NCI-H1930 (cell line): ENCODE measurements around the gene PDE8B.

ENCODE experiments used
- DNase-seq, 2 experiments: peaks; one replicate each; lab custom pipeline; 2025; lab: John Stamatoyannopoulos, UW

Gene PDE8B

GRCh38 chr5:77294185-77294584 lies 83.7 kb downstream of the PDE8B start:
- DNase-seq = no peak

- no peak for DNase-seq
Observed at GRCh38 chr5:77295863-77296378, 85.4 kb downstream of the PDE8B start.

DNA sequence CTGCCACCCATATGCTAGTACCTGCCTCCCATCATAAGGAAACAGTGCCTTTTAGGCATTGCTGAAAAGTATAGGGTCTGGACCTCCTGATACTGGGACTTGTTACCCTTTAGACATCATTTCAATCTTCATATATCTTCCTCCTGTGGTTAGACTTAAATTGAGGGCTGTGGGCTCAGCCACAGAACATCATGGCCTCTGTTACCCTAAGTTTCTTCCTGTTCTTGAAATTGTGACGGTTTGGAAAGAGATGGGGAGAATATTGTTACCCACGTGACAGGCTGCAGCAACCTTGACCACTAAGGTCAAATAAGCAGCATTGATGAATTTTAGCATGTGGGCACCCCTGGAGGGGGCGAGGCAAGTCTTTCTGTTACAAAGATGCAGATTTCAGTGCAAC lies 87.7 kb downstream of the PDE8B start:
- no peak for DNase-seq

GRCh38 chr5:77300451-77300850 lies 90.0 kb downstream of the PDE8B start:
- no peak for DNase-seq

GRCh38 chr5:77301447-77301883 lies 91.0 kb downstream of the PDE8B start:
- DNase-seq = no peak

GRCh38 chr5:77302247-77302646 lies 91.8 kb downstream of the PDE8B start:
- no peak for DNase-seq

GRCh38 chr5:77302653-77303052 lies 92.2 kb downstream of the PDE8B start:
- no peak for DNase-seq

DNA sequence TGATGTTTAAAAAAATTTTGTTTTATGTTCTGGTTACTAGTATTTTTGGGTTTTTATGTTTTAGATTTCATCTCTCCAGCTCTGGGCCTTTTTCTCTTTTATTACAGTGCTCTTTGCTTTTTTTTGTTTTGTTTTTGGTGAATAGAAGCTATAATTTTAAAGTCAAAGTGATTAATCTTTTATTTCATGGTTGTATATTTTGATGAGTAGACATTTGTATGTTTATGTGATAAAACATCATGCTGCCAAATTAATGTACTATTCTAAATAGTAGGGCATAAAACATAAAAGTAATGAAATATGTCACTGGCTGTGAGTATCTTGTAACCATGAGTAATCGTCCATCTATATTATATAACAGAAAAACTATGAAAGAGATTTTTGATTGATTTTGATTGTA lies 93.9 kb downstream of the PDE8B start:
- no peak for DNase-seq

GRCh38 chr5:77305222-77305846 lies 94.9 kb downstream of the PDE8B start:
- DNase-seq = no peak

GRCh38 chr5:77305956-77306355 lies 95.5 kb downstream of the PDE8B start:
- DNase-seq = no peak

GRCh38 chr5:77306531-77306930 lies 96.1 kb downstream of the PDE8B start:
- DNase-seq = no peak

DNA sequence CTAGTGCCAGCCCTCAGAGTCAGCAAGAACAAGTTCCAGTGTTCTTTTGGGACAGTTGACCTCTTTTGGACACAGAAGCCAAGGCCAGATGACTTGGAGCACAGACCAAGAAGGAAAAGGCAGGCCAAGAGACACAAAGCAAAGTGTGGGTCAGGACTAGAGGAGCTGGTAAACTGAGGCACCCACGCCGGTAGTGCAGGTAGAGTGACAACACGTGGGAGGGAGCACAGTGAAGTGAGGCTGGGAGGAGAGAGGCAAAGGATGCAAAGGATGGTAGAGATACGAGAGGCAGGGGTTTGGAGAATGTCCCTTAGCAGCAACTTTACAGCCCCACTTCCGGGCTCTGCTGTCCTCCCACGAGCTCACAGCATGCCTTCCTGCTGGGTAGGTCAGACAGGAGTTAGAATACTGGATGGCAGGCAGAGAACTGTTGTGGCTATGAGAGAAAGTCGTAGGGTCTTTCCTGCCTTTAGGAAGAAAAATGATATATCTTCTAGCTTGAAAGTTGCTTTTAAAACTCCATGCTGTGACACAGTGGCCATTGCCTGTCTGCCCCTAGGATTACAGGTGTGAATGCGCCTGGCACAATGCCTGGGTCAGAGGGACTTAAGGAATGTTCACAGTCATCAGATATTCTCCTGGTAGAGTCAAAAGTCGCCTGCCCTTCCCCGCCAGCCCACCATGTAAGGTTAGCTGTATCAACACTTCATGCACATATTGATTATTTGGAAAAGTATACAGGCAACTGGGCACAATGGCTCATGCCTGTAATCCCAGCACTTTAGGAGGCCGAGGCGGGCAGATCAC lies 97.9 kb downstream of the PDE8B start:
- no peak for DNase-seq

- no peak for DNase-seq
Observed at GRCh38 chr5:77309140-77309539, 98.7 kb downstream of the PDE8B start.

DNA sequence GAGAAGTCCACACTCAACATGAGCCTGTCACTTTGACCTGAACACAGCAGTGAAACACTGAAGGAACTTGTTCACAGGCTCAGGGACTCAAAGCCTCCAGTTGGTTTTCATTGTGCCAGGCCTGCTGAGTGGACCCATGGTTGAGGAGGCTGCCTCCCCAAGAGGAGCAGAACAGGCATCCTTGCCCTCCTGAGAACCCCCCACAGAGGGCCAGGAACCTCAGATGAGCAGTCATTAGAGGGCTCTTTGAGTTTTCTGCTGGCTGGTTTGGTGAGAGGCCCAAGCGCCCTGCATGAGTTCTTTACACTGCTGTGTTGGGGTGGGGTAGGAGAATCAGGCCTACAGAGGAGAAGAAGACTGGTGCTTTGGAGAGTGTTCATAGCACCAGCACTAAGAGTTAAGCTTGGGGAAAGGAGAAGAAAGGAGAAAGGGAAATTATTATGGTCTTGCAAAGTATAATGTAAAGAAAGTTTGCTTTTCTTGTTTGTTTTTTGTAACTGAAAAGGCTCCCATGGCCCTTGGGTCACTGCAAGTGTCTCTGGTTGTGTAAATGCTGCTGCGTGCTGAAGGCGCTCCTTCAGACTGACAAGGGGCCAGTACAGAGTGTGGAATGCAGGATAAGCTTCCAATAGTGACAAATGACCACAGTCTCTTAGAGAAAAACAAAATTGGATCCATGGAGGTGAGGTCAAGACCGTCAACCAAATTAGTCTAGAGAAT lies 100.2 kb downstream of the PDE8B start:
- DNase-seq = no peak

GRCh38 chr5:77311214-77311571 lies 100.7 kb downstream of the PDE8B start:
- DNase-seq = no peak

DNA sequence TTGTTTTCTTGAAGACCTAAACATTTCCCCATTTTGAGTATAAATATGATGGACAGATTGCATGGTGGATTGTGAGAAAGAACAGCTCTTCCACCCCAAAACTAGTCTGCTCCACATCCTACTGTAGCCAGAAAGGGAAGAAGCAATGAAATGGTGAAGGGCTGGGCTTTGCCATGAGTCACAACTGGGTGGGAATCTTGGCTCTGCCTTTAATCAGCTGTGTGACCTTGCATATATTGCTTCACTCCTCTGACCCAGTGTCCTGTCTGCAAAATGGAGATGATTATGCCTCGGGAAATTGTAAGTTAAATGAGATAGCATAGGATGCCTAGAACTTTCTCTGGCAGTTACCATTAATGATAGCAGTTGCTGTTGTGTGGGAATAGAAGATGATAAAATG lies 101.9 kb downstream of the PDE8B start:
- no peak for DNase-seq

GRCh38 chr5:77316871-77317661 lies 106.6 kb downstream of the PDE8B start:
- no peak for DNase-seq

DNA sequence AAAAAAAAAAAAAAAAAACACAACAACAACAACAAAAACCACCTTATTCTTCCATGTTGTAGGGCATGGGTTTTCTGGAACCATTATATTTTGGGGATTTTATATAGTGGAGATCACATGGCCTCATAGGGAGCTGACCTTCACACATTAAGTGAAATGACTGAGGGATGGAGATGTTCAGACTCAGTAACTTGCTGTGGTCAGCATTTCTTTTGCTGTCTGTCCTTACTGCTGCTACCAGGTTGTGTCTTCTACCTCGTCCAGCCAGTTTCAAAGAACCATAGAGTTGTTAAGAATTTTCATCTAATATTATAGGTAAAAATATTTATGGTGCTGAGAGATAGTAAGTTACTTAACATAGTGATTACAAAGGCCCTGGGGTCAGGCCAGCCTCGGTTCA lies 107.6 kb downstream of the PDE8B start:
- DNase-seq = no peak

GRCh38 chr5:77319117-77319804 lies 108.8 kb downstream of the PDE8B start:
- no peak for DNase-seq

DNA sequence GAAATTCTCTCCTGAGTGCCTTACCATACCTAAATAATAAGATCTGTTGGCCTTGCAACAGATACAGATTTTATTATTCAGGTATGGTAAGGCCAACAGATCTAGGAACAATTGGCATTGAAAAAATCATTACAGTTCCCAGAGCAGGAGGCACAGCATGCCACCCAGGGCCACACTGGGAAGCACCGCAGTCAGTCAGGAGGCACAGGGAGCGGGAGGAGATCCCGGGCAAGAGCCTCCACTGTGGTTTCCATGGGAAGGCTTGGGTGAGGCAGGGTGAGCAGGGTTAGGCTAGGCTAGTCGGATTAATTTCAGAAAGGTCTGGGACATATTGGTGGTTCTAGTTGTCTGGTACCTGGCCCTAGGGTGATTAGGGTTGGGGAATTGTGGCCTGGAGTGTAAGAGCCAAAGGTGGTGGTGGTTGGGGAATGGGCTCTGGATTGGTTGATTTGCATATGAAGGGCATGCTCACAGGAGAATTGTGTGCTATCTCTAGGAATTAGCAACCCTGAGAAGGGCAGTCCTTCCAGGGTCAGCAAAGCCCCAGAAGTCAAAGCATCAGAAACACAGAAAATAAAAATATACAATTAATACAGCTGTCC lies 111.4 kb downstream of the PDE8B start:
- no peak for DNase-seq

- DNase-seq = no peak
Observed at GRCh38 chr5:77322406-77322805, 111.9 kb downstream of the PDE8B start.
